Esophagus squamous epithelium (tissue), 5 donors: ENCODE results near the gene HOPX. TPM values are rescaled to one million over a fixed set of nuclear protein-coding genes. Genes with fewer than 3 reads are reported as not detected.
"Not testable (repeated sequence)": the region's sequence is repeated elsewhere in the genome, so short reads cannot be mapped to it uniquely, and the experiment has no call there.

Experiments used
- DNase-seq: peaks from one replicate; lab custom pipeline; 2025; lab: John Stamatoyannopoulos, UW
- H3K27ac ChIP-seq, 4 donors: fragments of 200-600 bp; sonication (generic); one replicate each; pipeline ENCODE4 v1.5.1; 2016 to 2019; ENCODE audit warnings: mild to moderate bottlenecking in 1 of 4
- H3K27me3 ChIP-seq, 4 donors: fragments of 200-600 bp; sonication (generic); 1 replicate in 3 of 4; 2 replicates in 1 of 4; pipeline versions ENCODE4 v1.5.1 to v1.6.0; 2017 to 2021; ENCODE audit warnings: antibody characterized with exemption in 1 of 4
- H3K36me3 ChIP-seq, 3 donors: fragments of 200-600 bp; sonication (generic); one replicate each; pipeline ENCODE4 v1.5.1; 2016 to 2019
- H3K4me1 ChIP-seq, 3 donors: fragments of 200-600 bp; sonication (generic); one replicate each; pipeline ENCODE4 v1.5.1; 2017 to 2019
- H3K4me3 ChIP-seq, 4 donors: fragments of 200-600 bp; sonication (generic); 1 replicate in 3 of 4; 2 replicates in 1 of 4; pipeline ENCODE4 v1.5.1; 2016 to 2019; ENCODE audit warnings: mild to moderate bottlenecking in 2 of 4, moderate library complexity in 1 of 4
- H3K9me3 ChIP-seq, 3 donors: fragments of 200-600 bp; sonication (generic); one replicate each; pipeline ENCODE4 v1.5.1; 2016 to 2019
- CTCF ChIP-seq, 6 experiments: fragments of 450-650 bp in 4 of 6; fragments of 200-600 bp in 2 of 6; sonication (generic) in 2 of 6; IDR thresholded peaks; one replicate each; pipeline ENCODE4 v1.5.1; 2016 to 2019; ENCODE audit warnings: antibody characterized with exemption in 6 of 6, mild to moderate bottlenecking in 4 of 6, moderate library complexity in 4 of 6
- POLR2A ChIP-seq, 4 donors: fragments of 450-650 bp; IDR thresholded peaks; one replicate each; pipeline ENCODE4 v1.6.1; 2017; ENCODE audit warnings: antibody characterized with exemption in 4 of 4, mild to moderate bottlenecking in 4 of 4, moderate library complexity in 3 of 4
- WGBS, 2 donors: methylation state at CpG; one replicate each; pipeline ENCODE4 v1.1.5; 2018; 5-methylcytosine and 5-hydroxymethylcytosine counted together
- intact Hi-C: fragments of 100-400 bp; cut with DNase I; formaldehyde crosslinking; loops from one replicate; pipeline ENCODE4 v1.15.0; 2022
- total RNA-seq, 4 donors: library from RNA; depleted of rRNA; stranded (reverse); fragments of >200 nt; gene quantifications; one replicate each; pipeline ENCODE4 v1.1.0, GENCODE V29; 2016
- donor health status: DM: yes; HTN: yes; CAD: no.

The HOPX gene
- total RNA-seq, 4 donors from 2014 or later = 319 to 373 (median 338) TPM

DNA sequence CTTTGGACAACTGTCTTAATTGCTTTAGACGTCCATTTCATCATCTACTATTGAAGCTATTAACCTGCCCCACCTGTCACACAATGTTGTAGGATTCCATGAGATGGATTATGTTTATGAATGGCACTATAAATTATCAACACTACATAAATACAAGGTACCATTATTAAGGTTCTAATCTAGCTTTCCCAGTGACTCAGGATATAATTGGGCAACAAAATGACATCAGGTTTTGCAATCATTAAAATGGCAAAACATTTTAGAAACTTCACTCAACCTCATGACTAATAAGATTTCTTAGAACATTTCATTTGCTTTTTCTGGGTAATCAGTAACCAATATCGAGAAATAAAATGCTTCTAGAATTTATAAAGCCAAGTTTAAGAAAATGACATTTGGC, 9.2 kb downstream of the HOPX start:
- intact Hi-C loops = no loop called here
- peaks cover 0 to 32% (median 4%) of the 10 kb centered on the region in 3 donors for H3K4me1 ChIP-seq
- H3K27ac ChIP-seq = peak overlapping the region in 1 of 4 donors; percentile 33
- no peak for DNase-seq
- H3K36me3 ChIP-seq = no peaks in the 10 kb centered on the region
- H3K9me3 ChIP-seq = no peaks in the 10 kb centered on the region
- no peaks in the 10 kb centered on the region for H3K27me3 ChIP-seq
- 41 to 43% methylated on average over 2 of the region's 2 CpGs for WGBS, 2 donors
- no peak overlapping the region for H3K4me3 ChIP-seq
- TF ChIP-seq CTCF (IDR thresholded peaks at IDR 0.05) = no peak
- TF ChIP-seq POLR2A (IDR thresholded peaks at IDR 0.05) = no peak

DNA sequence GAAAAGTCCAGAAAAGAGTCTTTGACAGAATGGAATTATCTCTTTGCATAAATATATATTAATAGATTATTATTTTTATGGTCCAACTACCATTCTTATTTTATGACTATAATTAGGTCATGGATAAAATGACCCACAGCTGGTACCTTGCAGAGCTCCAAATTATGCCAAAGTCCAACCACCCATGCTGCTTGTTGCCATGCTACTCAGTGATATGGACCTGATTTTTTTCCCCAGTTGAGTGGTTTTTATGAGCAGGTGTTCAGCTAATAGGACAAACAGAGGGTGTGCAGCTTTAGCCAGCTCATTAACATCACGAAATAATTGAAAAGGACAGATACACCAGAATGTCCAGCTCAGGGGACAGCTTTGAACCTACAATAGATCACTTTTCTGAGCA, 9.7 kb downstream of the HOPX start:
- TF ChIP-seq POLR2A (IDR thresholded peaks at IDR 0.05) (no peak), CTCF (IDR thresholded peaks at IDR 0.05) (no peak)
- intact Hi-C loops = no loop called here
- Histone ChIP-seq H3K4me1 (peaks cover 0 to 35% (median 4%) of the 10 kb centered on the region in 3 donors), H3K9me3 (no peaks in the 10 kb centered on the region), H3K4me3 (no peak overlapping the region), H3K36me3 (no peaks in the 10 kb centered on the region), H3K27ac (no peak overlapping the region), H3K27me3 (no peaks in the 10 kb centered on the region)
- DNase-seq = no peak
- 67 to 91% methylated on average over 1 of the region's 1 CpG for WGBS, 2 donors

DNA sequence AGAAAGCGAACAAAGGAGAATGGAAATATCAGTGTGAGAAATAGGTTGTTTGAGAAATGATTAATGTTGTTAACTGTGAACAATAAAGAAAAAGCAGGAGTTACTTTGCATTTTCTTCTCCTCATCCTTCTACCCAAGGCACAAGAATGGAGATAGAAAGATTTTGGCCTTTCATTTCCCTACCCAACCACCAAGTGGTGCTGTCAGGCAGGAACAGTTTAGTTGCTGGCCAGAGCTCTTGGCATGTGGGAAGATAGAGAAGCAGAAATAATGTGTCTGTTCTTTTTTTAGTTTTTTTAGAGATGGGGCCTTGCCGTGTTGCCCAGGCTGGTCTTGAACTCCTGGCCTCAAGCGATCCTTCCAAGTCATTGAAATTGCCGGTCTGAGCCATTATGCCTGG, 12.8 kb downstream of the HOPX start:
- Histone ChIP-seq H3K36me3 (no peaks in the 10 kb centered on the region), H3K4me3 (no peak overlapping the region), H3K27ac (no peak overlapping the region), H3K4me1 (peaks cover 0 to 27% (median 3%) of the 10 kb centered on the region in 3 donors), H3K9me3 (no peaks in the 10 kb centered on the region), H3K27me3 (no peaks in the 10 kb centered on the region)
- 82 to 97% methylated on average over 4 of the region's 4 CpGs for WGBS, 2 donors
- DNase-seq = no peak
- TF ChIP-seq CTCF (IDR thresholded peaks at IDR 0.05) (peak in 3 of 6 experiments; percentile 30 to 60 (median 35)), POLR2A (IDR thresholded peaks at IDR 0.05) (no peak)
- intact Hi-C loops = no loop called here

DNA sequence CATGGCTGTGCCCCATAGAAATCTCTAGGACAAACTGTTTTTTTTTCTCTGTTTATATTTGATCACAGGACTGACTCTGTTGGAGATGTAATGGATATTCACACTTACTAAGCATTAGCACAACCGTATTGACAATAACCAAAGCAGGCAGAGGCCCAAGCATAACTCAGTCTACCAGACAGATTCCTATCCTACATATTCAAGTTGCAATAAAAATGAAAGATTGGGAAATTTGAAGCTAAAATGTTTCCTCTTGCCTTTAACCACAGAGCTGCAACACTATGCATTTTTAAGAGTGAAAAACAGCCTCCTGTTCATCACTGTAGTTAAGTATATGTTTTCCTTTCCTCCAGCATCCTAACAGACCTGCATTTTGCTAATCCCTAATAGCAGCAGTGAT, 13.7 kb downstream of the HOPX start:
- H3K4me1 ChIP-seq = peaks cover 0 to 34% (median 3%) of the 10 kb centered on the region in 3 donors
- 50 to 67% methylated on average over 1 of the region's 1 CpG for WGBS, 2 donors
- H3K27ac ChIP-seq, H3K4me3 ChIP-seq, DNase-seq, H3K36me3 ChIP-seq, intact Hi-C loops, H3K27me3 ChIP-seq, H3K9me3 ChIP-seq: not testable (repeated sequence)

DNA sequence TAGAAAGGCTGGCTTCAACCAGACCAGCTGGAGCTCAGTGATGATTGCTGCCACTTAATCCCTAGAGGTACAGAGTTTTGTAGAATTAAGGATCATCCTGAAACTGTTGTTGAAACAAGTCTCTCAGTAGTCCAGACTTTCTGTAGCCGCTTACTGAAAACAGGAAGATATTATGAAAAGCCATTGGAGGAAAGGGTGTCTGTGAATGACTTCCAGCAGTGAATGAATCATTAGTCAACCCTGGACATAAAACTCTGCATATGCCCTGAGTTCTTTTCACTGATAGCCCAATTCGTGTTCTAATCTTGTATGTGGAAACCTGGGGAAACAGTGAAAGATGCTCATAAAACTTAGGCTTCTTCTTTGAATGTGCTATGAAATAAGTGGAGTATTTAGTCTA, 14.8 kb downstream of the HOPX start:
- H3K4me3 ChIP-seq = no peak overlapping the region
- intact Hi-C loops = no loop called here

More for the DNA sequence above, 14.8 kb downstream of the HOPX start:
- DNase-seq = no peak
- H3K36me3 ChIP-seq = no peaks in the 10 kb centered on the region
- 36 to 37% methylated on average over 2 of the region's 2 CpGs for WGBS, 2 donors
- H3K27ac ChIP-seq = peak overlapping the region in 2 of 4 donors; percentile 1 to 53
- peaks cover 0 to 29% (median 3%) of the 10 kb centered on the region in 3 donors for H3K4me1 ChIP-seq
- H3K27me3 ChIP-seq = no peaks in the 10 kb centered on the region
- H3K9me3 ChIP-seq = no peaks in the 10 kb centered on the region
- TF ChIP-seq POLR2A (IDR thresholded peaks at IDR 0.05) (no peak), CTCF (IDR thresholded peaks at IDR 0.05) (no peak)
